HG02763 (cell line): ENCODE results near the gene STX12.
"Not testable (repeated sequence)": the region's sequence is repeated elsewhere in the genome, so short reads cannot be mapped to it uniquely, and the experiment has no call there.

Experiments used
- ATAC-seq: cut with Tn5 transposase; IDR thresholded peaks from one replicate; pipeline ENCODE4 v1.9.1; 2021; ENCODE audit warnings: mild to moderate bottlenecking, moderate library complexity; ENCODE audit not compliant: unreplicated experiment

STX12 gene

GRCh38 chr1:27774654-27775053 is 1.6 kb downstream of the STX12 start:
- ATAC-seq = no peak

GRCh38 chr1:27775336-27775735 is 2.3 kb downstream of the STX12 start:
- ATAC-seq = not testable (repeated sequence)

GRCh38 chr1:27776276-27776675 is 3.3 kb downstream of the STX12 start:
- not testable (repeated sequence) for ATAC-seq

- no peak for ATAC-seq
Measured at GRCh38 chr1:27778056-27778455, 5.0 kb downstream of the STX12 start.

GRCh38 chr1:27779122-27779521 is 6.1 kb downstream of the STX12 start:
- no peak for ATAC-seq

GRCh38 chr1:27782950-27783349 is 9.9 kb downstream of the STX12 start:
- no peak for ATAC-seq

- no peak for ATAC-seq
Measured at GRCh38 chr1:27784700-27785099, 11.7 kb downstream of the STX12 start.

- ATAC-seq = no peak
Measured at GRCh38 chr1:27785781-27786455, 12.9 kb downstream of the STX12 start.

- no peak for ATAC-seq
Measured at GRCh38 chr1:27787895-27788294, 14.9 kb downstream of the STX12 start.

GRCh38 chr1:27789540-27790041 is 16.6 kb downstream of the STX12 start:
- ATAC-seq = no peak

- ATAC-seq = not testable (repeated sequence)
Measured at GRCh38 chr1:27790270-27790669, 17.3 kb downstream of the STX12 start.

GRCh38 chr1:27795601-27796000 is 22.6 kb downstream of the STX12 start:
- no peak for ATAC-seq

GRCh38 chr1:27804791-27805190 is 31.8 kb downstream of the STX12 start:
- no peak for ATAC-seq

- no peak for ATAC-seq
Measured at GRCh38 chr1:27806758-27807157, 33.7 kb downstream of the STX12 start.

- no peak for ATAC-seq
Measured at GRCh38 chr1:27807385-27807784, 34.4 kb downstream of the STX12 start.

- ATAC-seq = not testable (repeated sequence)
Measured at GRCh38 chr1:27808131-27808530, 35.1 kb downstream of the STX12 start.

GRCh38 chr1:27809883-27810282 is 36.9 kb downstream of the STX12 start:
- no peak for ATAC-seq

GRCh38 chr1:27811741-27812500 is 38.9 kb downstream of the STX12 start:
- no peak for ATAC-seq

GRCh38 chr1:27816921-27817630 is 44.1 kb downstream of the STX12 start:
- ATAC-seq = no peak

GRCh38 chr1:27821761-27822315 is 48.8 kb downstream of the STX12 start:
- no peak for ATAC-seq

- ATAC-seq = no peak
Measured at GRCh38 chr1:27823784-27824183, 50.8 kb downstream of the STX12 start.
